Stimulated activated CD4-positive, alpha-beta T cell treated with anti-CD3 and anti-CD28 coated beads, Interleukin-2, amount 100 ng/mL, for 4 hours (primary cell): ENCODE results near the gene UBE2S.
"Not testable (repeated sequence)": the region's sequence is repeated elsewhere in the genome, so short reads cannot be mapped to it uniquely, and the experiment has no call there.

Experiments
- DNase-seq: peaks from one replicate; pipeline ENCODE4 v3.0.0-alpha.2; 2020; ENCODE audit warnings: low read depth

UBE2S gene

DNA sequence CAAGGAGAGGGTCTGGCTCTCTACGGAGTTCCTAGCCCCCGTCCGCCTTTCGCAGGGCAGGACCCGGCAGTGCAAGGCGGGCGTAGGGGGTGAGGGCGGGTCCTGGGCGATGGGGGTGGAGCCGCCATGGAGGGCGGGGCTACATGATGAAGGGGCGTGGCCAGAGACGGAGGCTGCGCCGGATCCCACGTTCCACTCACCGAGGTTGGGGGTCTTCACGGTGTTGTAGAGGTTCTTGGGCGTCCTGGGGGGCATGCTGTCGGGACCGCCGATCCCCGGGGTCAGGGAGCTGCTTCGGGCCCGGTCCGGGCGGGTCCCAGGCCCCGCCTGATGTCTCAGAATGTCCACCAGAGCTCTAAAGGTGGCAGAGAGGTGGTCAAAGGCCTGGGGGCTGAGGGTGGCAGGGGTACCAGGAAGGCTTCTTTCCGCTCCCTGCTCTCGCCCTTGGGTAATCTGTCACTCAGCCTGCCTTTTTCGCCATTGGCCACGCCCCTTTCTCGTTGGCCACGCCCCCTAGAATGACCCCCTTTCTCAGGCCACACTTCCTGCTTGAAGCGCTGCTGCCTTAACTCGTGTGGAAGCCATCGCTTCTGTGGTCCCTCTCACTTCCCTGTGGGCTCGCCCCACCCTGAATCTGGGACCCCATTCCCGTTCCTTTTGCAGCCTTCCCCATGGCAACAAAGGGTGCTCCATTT, 33.0 kb upstream of the UBE2S start:
- no peak for DNase-seq

DNA sequence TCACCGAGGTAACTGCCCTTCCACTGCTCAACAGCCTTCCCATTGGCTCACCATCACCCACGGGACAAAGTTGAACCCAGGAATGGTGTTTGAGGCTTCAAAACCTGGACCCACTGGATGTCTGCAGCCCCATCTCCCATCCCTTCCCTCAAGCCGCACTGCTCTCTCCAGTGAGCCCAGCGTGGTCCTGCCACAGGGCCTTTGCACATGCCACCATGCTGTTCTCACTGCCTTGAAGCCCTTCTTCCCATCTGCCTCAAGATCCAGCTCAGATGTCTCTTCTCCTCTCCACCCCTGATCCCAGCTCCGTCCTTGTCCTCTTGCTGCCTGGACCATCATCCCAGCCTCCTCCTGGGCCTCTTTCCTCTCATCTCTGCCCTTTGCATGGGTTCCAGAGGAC, 31.5 kb upstream of the UBE2S start:
- DNase-seq = no peak

DNA sequence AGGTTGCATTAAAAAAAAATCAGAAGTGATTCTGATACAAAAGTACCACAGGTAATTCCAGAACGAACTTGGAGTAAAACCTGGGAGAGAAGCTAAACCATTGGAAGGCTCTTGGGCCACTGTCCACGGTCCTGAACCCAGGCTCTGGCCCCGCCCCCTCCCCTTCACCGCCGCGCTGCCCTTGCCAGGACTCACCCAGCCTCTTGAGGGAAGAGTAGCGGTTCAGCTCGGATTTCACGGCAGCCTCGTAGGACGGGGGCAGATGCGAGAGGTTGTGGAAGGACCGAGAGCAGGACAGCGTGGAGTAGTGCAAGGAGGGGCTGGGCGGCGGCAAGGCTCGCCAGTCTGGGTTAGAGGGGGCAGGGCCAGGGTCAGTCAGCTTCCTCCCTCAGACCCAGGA, 29.8 kb upstream of the UBE2S start:
- no peak for DNase-seq

DNA sequence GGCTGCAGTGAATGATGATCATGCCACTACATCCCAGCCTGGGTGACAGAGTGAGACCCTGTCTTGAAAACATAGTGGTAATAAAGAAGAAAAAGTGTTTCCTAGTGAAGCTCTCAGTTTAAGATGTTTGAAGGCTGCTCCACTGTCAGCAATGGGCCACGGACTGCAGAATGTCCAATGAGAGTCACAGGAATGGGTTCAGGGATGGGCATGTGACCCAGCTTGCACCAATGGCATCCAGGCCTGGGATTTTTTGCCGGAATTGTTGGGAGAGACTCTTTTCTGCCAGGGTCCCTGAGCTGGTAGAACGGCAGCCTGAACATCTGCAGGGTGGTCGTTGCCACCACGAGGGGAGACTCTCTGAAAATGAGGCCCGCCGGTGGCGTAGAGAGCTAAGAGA, 29.3 kb upstream of the UBE2S start:
- DNase-seq = no peak

DNA sequence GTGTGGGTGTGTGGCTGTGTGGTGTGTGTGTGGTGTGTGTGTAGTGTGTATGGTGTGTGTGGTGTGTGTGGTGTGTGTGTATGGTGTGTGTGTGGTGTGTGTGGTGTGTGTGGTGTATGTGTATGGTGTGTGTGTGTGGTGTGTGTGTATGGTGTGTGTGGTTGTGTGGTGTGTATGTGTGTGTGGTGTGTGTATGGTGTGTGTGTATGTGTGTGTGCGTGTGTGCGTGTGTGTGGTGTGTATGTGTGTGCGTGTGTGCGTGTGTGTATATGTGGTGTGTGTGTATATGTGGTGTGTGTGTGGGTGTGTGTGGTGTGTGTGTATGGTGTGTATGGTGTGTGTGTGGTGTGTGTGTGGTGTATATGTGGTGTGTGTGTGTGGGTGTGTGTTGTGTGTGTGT, 27.4 kb upstream of the UBE2S start:
- no peak for DNase-seq

DNA sequence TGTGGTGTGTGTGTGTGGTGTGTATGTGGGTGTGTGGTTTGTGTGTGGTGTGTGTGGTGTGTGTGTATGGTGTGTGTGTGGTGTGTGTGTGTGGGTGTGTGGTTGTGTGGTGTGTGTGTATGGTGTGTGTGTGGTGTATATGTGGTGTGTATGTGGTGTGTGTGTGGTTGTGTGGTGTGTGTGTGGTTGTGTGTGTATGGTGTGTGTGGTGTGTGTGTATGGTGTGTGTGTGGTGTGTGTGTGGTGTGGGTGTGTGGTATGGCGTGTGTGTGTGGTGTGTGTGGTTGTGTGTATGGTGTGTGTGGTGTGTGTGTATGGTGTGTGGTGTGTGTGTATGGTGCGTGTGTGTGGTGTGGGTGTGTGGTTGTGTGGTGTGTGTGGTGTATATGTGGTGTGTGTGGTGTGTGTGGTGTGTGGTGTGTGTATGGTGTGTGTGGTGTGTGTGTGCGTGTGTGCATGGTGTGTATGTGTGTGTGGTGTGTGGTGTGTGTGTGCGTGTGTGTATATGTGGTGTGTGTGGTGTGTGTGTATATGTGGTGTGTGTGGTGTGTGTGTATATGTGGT, 26.9 kb upstream of the UBE2S start:
- DNase-seq = no peak

DNA sequence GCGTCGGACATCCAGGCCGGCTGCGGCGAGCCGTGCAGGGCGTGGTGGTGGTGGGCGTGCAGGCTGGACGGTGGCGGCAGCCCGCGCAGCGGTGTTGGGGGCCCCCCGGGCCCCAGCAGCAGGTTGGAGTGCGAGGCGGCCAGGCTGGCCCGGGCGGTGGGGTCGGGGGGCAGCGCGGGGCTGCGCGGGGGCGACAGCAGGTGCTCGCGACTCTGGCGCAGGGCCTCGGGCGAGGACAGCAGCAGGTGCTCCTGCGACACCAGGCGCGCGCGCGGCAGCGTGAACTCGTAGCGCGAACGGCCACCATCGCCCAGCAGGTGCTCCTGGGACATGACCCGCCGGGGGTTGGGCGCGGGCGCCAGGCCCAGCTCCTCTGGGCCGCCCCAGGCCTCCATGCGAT, 25.7 kb upstream of the UBE2S start:
- no peak for DNase-seq

DNA sequence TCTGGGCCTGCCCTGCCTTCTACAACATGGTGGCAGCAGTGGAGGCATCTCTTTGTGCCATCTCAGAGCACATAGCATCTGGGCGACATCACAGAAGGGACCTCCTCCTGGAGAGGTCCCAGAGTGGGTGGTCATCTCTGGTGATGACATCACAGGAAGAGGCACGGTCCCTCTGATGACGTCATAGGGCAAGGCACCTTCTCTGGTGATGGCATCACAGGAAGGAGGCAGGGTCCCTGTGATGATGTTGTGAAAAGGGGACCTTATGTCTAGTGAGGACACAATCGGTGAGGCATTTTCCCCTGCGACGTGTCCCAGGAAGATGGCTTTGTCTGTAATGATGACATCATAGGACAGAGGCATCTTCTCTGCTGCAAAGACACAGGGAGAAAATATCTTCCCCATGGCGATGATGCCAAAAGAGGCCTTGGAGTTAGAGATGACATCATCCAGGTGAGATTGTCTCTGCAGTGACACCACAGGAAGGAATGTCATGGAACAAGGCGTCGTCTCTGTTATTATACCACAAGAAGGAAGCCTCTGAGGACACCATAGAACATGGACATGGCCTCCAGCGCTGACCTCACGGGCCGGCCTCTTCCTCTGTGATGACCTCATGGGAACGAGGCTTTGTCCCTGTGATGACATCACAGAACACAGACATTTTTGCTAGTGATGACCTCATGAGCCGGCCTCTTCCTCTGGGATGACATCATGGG, 24.8 kb upstream of the UBE2S start:
- no peak for DNase-seq

DNA sequence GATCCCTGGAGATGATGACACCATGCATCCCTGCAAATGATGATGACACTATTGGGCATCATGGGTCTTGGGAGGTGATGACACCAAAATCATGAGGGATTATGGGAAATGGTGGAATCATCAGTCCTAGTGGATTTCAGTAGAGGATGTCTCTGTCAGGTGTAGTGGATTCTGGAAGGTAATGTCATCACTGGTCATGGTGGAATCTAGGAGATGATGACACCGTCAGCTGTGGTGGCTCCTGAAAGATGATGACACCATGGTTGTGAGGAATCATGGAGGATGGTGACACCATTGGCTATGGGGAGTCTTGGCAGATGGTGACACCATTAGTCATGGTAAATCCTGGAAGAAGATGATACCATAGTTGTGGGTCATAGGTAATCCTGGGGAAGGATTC, 23.6 kb upstream of the UBE2S start:
- no peak for DNase-seq

DNA sequence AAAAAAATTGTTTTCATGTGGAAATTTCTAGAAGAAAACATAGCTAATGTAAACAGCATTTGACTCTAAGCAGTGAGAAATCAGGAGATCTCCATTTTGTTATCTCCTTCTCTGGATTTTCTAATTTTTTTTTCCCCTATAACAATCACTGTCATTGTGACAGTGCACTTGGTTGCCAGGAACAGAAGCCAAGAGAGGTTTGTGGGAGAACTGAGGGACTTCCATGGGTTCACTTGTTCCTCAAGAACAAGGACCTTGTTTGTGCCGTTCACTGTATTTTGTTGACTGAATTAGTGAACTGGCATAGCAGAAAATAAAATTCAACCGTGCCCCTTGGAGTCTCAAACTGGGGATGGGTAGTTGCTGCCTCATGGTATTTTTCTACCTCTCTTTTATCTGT, 18.5 kb upstream of the UBE2S start:
- no peak for DNase-seq

DNA sequence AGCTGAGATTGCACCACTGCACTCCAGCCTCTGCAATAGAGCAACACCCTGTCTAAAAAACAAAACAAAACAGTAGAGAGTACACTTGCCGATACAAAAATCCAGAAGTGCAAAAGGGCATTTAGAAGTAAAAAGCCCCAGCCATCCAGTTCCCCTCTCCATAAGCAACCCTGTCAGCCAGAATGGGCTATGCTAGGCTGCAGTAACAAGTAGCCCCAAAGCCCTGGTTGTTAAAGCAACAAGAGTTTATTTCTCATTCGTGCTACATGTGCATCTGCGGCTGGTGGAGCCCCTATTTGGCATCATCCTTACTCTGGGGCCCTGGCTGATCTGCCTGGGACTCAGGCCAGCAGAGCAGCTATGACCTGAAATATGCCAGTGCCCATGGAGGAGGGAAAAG, 16.9 kb upstream of the UBE2S start:
- no peak for DNase-seq

DNA sequence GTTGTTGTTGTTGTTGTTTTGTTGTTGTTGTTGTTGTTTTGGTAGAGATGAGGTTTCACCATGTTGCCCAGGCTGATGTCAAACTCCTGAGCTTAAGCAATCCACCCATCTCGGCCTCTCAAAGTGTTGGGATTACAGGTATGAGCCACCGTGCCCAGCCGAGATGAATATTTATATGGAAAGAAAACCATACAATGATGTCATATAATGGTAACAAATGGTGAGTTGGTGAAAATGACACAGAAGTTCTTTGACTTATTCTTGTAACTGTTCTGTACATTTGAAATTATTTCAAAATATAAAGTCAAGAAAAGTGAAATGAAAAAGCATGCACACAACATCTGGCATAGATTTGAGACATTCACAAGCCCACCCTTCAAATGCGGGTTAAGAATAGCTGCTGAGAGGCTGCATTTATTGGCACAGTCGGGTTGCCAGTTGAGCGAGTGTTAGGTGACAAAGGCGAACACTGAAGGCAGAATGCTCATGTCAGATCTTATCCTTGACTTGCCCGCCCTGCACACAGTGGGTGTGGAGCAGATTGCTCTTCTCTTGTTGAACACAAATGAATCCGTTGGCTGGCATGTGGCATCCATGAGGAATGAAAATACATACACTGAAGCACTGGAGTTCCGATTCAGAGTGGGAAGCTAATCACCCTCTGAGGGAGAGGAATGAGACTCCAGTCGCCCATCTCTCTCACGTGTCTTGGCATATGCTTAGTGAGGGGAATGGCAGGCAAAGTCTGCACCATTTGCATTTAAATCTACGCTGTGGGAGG, 15.8 kb upstream of the UBE2S start:
- DNase-seq = no peak

DNA sequence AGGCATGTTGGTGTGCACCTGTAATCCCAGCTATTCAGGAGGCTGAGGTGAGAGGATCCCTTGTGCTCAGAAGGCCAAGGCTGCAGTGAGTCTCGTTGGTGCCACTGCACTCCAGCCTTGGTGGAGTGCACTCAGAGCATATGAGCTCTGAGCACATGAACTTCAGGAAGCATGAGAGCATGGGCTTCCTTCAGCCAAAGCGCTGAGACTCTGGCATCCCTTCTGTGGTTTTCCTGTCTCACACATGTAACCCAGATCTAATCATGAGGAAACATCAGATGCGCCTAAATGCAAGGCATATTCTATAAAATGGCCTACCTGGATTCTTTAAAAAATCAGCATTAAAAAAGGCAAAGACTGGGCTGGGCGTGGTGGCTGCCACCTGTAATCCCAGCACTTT, 13.7 kb upstream of the UBE2S start:
- DNase-seq = not testable (repeated sequence)

DNA sequence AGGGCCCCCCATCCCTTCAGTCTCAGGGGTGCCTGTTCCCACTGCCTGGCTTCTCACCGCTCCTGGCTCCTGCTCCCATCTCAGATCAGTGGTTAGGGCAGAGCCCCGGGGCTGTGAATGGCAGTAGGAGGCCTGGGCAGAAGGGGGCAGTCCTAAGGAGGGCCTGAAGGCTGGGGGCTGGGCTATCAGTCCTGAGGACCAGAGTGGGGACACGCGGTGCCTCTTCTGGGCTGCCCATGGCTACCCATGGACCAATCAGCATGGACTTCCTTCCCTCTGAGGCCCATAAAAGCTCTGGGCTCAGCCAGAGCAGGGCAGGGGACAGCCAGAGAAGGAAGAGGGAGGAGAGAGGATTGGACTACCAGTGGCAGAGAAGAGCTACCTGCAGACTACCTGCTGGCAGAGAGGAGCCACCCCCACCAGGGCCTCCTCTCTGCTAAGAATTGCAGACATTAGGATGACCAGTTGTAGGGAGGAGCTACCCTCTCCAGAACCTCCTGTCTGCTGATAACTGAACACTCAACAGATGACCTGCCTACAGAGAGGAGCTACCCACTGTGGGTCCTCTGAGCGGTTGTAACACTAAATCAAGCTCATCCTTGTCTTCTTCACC, 12.1 kb upstream of the UBE2S start:
- DNase-seq = no peak

DNA sequence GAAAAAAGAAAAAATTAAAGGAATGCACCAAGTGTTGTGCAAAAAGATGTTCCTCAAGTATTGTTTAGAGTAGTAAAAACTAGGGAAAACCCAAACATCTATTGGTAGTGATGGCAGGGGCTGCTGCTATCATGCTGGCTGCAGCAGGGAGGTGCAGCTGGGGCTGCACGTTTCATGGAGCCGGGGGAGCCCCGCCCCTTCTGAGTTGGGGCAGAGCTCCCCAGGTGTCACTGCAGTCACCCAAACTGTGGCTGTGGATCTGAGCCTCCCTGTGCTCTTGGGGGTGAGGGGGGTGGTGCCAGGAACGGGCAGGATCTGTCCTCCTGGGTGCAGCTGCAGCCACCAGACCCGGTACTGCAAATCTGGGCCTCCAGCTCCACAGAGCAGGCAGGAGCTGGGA, 11.5 kb upstream of the UBE2S start:
- no peak for DNase-seq

DNA sequence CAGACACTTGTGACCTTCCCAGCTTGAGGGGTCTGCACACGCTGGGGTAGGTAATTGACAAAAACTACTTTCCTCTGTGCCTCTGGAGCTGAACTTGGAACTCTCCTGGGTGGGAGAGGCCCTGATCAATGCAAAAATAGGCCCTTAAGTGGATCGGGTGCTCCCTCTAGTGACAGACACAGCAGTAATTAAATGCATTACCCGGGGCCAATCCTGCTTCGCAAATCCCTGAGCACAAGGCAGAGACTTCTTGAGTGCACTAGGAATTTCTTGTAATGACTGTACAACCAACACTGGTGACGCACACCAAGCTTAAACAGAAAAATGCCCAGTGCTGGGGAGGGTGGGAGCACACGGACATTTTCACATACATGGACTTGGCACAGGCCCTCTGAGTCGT, 10.6 kb upstream of the UBE2S start:
- DNase-seq = peak; percentile 32

DNA sequence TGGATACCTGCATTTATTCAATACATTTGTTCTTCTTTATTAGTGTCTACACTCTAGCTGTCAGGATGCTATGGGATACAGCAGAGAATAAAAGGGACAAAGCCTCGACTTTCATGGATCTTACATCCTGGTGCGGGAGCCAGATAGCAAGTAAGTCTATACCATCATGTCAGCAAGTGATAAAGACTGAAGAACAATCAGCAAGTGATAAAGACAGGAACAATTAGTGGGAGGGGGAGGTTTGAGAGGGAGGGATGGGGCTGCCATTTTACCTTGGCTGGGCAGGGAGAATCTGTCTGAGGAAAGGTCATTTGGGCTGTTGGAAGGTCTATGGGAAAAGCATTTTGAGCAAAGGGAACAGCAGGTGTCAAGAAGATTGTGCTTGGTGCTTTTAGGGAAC, 2.6 kb upstream of the UBE2S start:
- DNase-seq = no peak

DNA sequence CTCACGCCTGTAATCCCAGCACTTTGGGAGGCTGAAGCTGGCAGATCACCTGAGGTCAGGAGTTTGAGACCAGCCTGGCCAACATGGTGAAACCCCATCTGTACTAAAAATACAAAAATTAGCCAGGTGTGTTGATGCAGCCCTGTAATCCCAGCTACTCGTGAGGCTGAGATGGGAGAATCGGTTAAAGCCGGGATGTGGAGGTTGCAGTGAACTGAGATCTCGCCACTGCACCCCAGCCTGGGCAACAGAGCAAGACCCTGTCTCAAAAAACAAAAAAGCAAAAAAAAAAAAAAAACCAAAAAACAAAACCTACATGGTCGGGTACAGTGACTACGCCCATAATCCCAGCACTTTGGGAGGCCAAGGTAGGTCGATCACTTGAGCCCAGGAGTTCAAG, 1.6 kb upstream of the UBE2S start:
- not testable (repeated sequence) for DNase-seq

DNA sequence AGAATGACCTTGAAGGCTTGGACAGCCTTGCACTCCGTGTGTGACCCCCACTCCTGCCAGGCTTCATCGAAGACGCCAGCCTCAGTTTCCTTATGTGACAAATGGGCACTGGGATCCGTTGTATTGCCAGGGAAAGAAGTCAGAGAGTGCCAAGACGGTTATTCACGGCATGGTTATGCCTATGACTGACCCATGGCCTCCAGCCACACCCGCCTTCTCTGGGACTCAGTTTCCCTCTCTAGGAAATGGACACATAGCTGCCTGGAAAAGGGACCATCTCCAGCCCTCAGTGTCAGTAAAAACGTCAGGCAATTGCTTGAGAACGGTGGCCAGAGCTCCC, 915 bp upstream of the UBE2S start:
- DNase-seq = no peak

DNA sequence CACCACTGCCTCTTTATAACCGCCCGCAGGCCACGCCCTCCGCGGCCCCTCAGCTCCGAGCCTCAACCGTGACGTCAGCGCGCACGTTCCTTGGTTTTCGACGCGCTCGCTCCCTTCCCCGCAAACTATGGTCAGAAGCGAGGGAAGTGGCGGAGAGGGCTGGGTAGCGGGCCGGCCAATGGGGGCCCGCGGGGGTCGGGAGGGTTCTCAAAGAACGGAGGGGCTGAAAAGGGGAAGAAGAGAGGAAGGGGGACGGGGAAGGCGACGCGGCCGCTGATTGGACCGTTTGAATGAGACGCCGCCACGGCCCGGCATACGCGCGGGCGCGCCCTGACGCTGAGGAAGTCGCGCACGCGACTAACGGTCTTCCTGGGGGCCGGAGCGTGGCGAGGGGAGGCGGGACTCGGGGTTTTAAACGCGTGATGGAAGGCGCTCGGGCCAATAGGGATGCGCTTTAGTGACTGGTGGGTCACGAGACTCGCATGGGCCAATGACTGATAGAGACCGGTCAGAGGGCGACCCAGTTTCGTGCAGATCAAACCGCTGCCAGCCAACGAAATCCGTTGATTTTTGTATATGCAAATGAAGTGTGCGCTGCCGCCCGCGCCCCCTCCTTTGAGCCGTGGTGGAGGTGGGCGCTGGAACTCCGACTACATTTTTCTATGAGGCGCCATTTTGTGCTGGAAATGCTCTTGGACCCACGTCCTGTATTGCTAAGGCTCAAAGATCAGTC, 378 bp upstream of the UBE2S start:
- peak; percentile 95 for DNase-seq

DNA sequence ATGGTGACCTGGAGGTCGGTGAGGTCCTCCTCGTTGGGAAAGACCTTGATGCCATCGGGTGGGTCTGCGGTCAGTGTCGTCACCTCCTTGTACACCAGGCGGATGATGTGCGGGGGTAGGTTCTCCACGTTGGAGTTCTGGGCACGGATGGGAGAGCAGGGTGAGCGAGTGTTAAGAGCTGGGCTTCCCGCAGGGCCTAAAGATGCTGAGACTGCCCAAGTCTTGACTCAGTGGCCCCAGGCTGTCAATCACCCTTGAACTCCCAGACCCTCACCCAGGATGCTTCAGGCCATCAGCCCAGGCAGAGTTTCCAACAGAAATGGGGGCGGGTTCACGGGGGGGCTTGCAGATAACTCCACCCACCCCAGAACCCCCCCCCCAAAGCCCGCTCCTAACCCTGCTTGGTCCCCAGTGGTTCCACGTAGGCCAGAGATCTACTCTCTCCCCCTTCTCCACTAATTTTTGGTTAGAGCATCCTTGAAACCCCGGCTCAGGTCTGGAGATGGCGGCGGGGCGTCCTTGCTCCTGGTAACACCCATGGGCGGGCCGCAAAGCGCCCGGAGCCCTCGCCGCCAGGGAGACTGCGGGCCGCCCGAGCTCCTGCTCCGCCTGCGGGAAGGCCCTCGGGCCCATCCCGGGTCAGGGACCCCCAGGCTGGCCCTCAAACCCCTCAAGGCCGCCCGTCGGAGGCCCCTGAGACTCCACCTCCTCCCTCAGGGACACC, 600 bp downstream of the UBE2S start:
- DNase-seq = no peak
